NCI-H128 (cell line): ENCODE data around the gene B3GAT3.
"Not testable (repeated sequence)": the region's sequence is repeated elsewhere in the genome, so short reads cannot be mapped to it uniquely, and the experiment has no call there.

Experiments
- DNase-seq: peaks from one replicate; lab custom pipeline; 2025; ENCODE audit not compliant: unreplicated experiment; lab: John Stamatoyannopoulos, UW

B3GAT3 gene

GRCh38 chr11:62621567-62622470, at the start of gene B3GAT3:
B3GAT3 (minus strand) TSS chr11:62621986; CDS start chr11:62621947, 39 bp downstream.
- DNase-seq = peak; percentile 95

- DNase-seq = no peak
These were observed 49.4 kb upstream of the B3GAT3 start for GRCh38 chr11:62671236-62671607.

GRCh38 chr11:62669420-62670161, 47.8 kb upstream of the B3GAT3 start:
- DNase-seq = no peak

GRCh38 chr11:62667460-62667859, 45.7 kb upstream of the B3GAT3 start:
- DNase-seq = no peak

- no peak for DNase-seq
These were observed 44.6 kb upstream of the B3GAT3 start for GRCh38 chr11:62666259-62666926.

- DNase-seq = no peak
These were observed 43.9 kb upstream of the B3GAT3 start for GRCh38 chr11:62665599-62666258.

GRCh38 chr11:62665075-62665598, 43.4 kb upstream of the B3GAT3 start, which contains the start of the genes C11orf98 and CSKMT:
C11orf98 (minus strand) TSS chr11:62665210; CDS start chr11:62665169, 41 bp downstream.
CSKMT (plus strand) TSS chr11:62665312; CDS start chr11:62665880, 568 bp downstream.
- DNase-seq = peak; percentile 91

- DNase-seq = peak; percentile 40
These were observed 42.8 kb upstream of the B3GAT3 start for GRCh38 chr11:62664405-62665074.

GRCh38 chr11:62656796-62657429, 35.1 kb upstream of the B3GAT3 start:
- DNase-seq = no peak

GRCh38 chr11:62654297-62654696, 32.5 kb upstream of the B3GAT3 start:
- no peak for DNase-seq

- no peak for DNase-seq
These were observed 30.6 kb upstream of the B3GAT3 start for GRCh38 chr11:62652161-62653006.

- DNase-seq = not testable (repeated sequence)
These were observed 28.5 kb upstream of the B3GAT3 start for GRCh38 chr11:62650283-62650682.

- no peak for DNase-seq
These were observed 27.7 kb upstream of the B3GAT3 start for GRCh38 chr11:62649486-62649885.

GRCh38 chr11:62648967-62649364, 27.2 kb upstream of the B3GAT3 start:
- DNase-seq = no peak

GRCh38 chr11:62648185-62648966, 26.6 kb upstream of the B3GAT3 start:
- no peak for DNase-seq

GRCh38 chr11:62647609-62648005, 25.8 kb upstream of the B3GAT3 start:
- DNase-seq = no peak

- no peak for DNase-seq
These were observed 25.2 kb upstream of the B3GAT3 start for GRCh38 chr11:62646825-62647608.
